ENCODE results near the gene CHML.

The CHML gene

GRCh38 chr1:241615043-241615974 lies 24.9 kb downstream of the CHML start:
- no peak for DNase-seq

GRCh38 chr1:241614572-241614971 lies 25.6 kb downstream of the CHML start:
- no peak for DNase-seq

- DNase-seq = no peak
Measured at GRCh38 chr1:241614144-241614543, 26.0 kb downstream of the CHML start.

- DNase-seq = no peak
Measured at GRCh38 chr1:241612533-241613477, 27.4 kb downstream of the CHML start.

- DNase-seq = no peak
Measured at GRCh38 chr1:241611736-241612135, 28.4 kb downstream of the CHML start.

GRCh38 chr1:241611063-241611462 lies 29.1 kb downstream of the CHML start:
- peak; percentile 42 for DNase-seq

- DNase-seq = no peak
Measured at GRCh38 chr1:241610056-241610815, 29.9 kb downstream of the CHML start.

GRCh38 chr1:241608379-241609033 lies 31.7 kb downstream of the CHML start:
- DNase-seq = no peak

GRCh38 chr1:241607497-241607896 lies 32.7 kb downstream of the CHML start:
- no peak for DNase-seq

GRCh38 chr1:241606544-241606943 lies 33.6 kb downstream of the CHML start:
- DNase-seq = no peak

- no peak for DNase-seq
Measured at GRCh38 chr1:241605146-241605805, 34.9 kb downstream of the CHML start.

- no peak for DNase-seq
Measured at GRCh38 chr1:241603731-241604245, 36.4 kb downstream of the CHML start.

GRCh38 chr1:241600496-241600901 lies 39.7 kb downstream of the CHML start:
- DNase-seq = no peak

- DNase-seq = no peak
Measured at GRCh38 chr1:241598249-241598648, 41.9 kb downstream of the CHML start.

- DNase-seq = no peak
Measured at GRCh38 chr1:241596633-241597032, 43.5 kb downstream of the CHML start.

GRCh38 chr1:241593186-241593585 lies 47.0 kb downstream of the CHML start:
- DNase-seq = no peak

GRCh38 chr1:241592273-241592958 lies 47.8 kb downstream of the CHML start:
- DNase-seq = no peak

- DNase-seq = no peak
Measured at GRCh38 chr1:241591736-241592135, 48.4 kb downstream of the CHML start.

GRCh38 chr1:241591317-241591716 lies 48.9 kb downstream of the CHML start:
- DNase-seq = no peak

- DNase-seq = no peak
Measured at GRCh38 chr1:241590719-241591118, 49.5 kb downstream of the CHML start.

All from SIG-M5 (cell line).